Mucosa of stomach (tissue), 1 donor: ENCODE measurements around the gene STX1A.
"Not testable (repeated sequence)": the region's sequence is repeated elsewhere in the genome, so short reads cannot be mapped to it uniquely, and the experiment has no call there.

Source experiments
- H3K27me3 ChIP-seq: one replicate; pipeline ENCODE4 v1.7.0; 2013; ENCODE audit warnings: mild to moderate bottlenecking, low read length; ENCODE audit not compliant: control insufficient read depth, insufficient read depth
- H3K36me3 ChIP-seq: one replicate; pipeline ENCODE4 v1.7.0; 2013; ENCODE audit warnings: low read length; ENCODE audit not compliant: control insufficient read depth, insufficient read depth
- H3K4me1 ChIP-seq: one replicate; pipeline ENCODE4 v1.7.0; 2013; ENCODE audit warnings: mild to moderate bottlenecking, low read length; ENCODE audit not compliant: control insufficient read depth, insufficient read depth
- H3K4me3 ChIP-seq: one replicate; pipeline ENCODE4 v1.7.0; 2013; ENCODE audit warnings: low read length
- H3K9ac ChIP-seq: one replicate; pipeline ENCODE4 v1.7.0; 2013; ENCODE audit warnings: mild to moderate bottlenecking, low read length, moderate library complexity
- H3K9me3 ChIP-seq: one replicate; pipeline ENCODE4 v1.7.0; 2013; ENCODE audit warnings: mild to moderate bottlenecking, low read length, moderate library complexity; ENCODE audit not compliant: control insufficient read depth
- donor health status: Pancreatic carcinoma.

The STX1A gene

DNA sequence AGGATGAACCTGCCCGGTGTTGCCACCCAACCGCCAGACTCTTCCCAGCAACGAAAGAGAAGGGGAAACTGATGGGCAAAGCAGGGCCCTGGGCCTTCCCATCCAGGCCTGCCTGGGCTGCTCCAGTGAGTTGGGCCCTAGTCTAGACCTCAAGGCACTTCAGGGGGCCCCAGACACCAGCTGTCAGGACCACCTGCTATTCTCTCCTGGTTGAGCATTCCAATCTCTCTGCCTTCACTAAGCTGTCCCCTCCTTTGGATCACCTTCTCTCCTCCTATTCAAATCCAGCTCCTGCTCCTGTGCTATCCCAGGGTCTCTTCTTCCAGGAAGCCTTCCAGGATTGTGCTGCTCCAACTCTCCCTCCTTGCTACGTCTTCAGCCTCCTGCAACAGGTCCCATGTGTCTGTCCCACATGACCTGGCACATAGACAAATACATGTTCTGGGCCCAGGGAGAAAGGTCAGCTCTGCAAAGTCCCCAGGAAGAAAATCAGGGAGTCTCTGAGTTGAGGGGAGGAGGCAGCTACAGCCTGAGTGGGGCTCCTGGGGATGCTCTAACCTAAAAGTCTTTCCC is 3.1 kb downstream of the STX1A start:
- Histone ChIP-seq H3K27me3 (no peaks in the 10 kb centered on the region), H3K36me3 (no peaks in the 10 kb centered on the region), H3K4me3 (no peak overlapping the region), H3K4me1 (peaks cover 44% of the 10 kb centered on the region), H3K9ac (peak overlapping the region; percentile 10), H3K9me3 (no peaks in the 10 kb centered on the region)

DNA sequence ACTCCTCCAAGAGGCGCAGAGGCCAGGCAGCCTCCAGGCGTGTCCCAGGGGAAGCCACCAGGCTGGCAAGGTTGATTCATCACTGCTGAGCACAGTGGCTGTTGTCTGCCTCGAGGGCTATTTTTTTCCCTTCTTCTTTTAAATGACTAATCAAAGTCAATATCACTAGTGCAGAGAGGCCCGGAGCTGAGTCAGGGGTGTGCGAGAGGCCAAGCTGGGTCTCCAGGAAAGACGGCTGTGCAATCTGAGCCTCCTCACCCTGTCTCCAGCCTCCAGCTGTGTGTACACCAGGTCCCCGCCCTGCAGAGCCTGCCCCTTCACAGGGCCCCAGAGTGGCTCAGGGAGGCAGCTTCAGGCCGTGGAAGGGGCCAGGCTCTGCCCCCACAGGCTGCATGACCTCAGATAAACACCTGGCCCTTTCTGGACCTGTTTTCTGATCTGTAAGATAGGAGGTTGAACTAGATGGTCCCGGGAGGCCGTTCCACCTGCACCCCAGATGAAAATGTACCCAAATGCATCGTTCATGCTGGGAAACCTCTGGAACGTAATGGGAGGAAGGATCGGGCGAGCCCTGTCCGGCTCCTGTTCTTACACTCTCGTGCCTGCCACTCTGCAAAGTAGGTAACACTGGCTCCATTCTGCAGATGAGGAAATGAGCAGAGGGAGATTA is 3.7 kb downstream of the STX1A start:
- Histone ChIP-seq H3K36me3 (no peaks in the 10 kb centered on the region), H3K9ac (peak overlapping the region; percentile 39), H3K4me3 (no peak overlapping the region), H3K27me3 (no peaks in the 10 kb centered on the region), H3K9me3 (no peaks in the 10 kb centered on the region), H3K4me1 (peaks cover 40% of the 10 kb centered on the region)

- not testable (repeated sequence) for H3K36me3 ChIP-seq, H3K27me3 ChIP-seq, H3K9me3 ChIP-seq, H3K4me3 ChIP-seq, H3K9ac ChIP-seq
- H3K4me1 ChIP-seq = peaks cover 34% of the 10 kb centered on the region
These were observed 6.2 kb downstream of the STX1A start for GRCh38 chr7:73713319-73713718.

- H3K36me3 ChIP-seq = no peaks in the 10 kb centered on the region
- H3K27me3 ChIP-seq = no peaks in the 10 kb centered on the region
- peaks cover 29% of the 10 kb centered on the region for H3K4me1 ChIP-seq
- no peak overlapping the region for H3K9ac ChIP-seq
- H3K4me3 ChIP-seq = no peak overlapping the region
- no peaks in the 10 kb centered on the region for H3K9me3 ChIP-seq
These were observed 6.7 kb downstream of the STX1A start for GRCh38 chr7:73712773-73713172.

- Histone ChIP-seq H3K4me3 (no peak overlapping the region), H3K27me3 (no peaks in the 10 kb centered on the region), H3K9me3 (no peaks in the 10 kb centered on the region), H3K4me1 (peaks cover 35% of the 10 kb centered on the region), H3K36me3 (no peaks in the 10 kb centered on the region), H3K9ac (no peak overlapping the region)
These were observed 10.4 kb downstream of the STX1A start for GRCh38 chr7:73708961-73709549.

- no peak overlapping the region for H3K4me3 ChIP-seq
- H3K4me1 ChIP-seq = peaks cover 40% of the 10 kb centered on the region
- no peaks in the 10 kb centered on the region for H3K9me3 ChIP-seq
- no peaks in the 10 kb centered on the region for H3K27me3 ChIP-seq
- no peaks in the 10 kb centered on the region for H3K36me3 ChIP-seq
- H3K9ac ChIP-seq = peak overlapping the region; percentile 60
These were observed 12.3 kb downstream of the STX1A start for GRCh38 chr7:73707045-73707631.

GRCh38 chr7:73706126-73707044 is 13.1 kb downstream of the STX1A start:
- Histone ChIP-seq H3K9me3 (no peaks in the 10 kb centered on the region), H3K9ac (peak overlapping the region; percentile 60), H3K27me3 (no peaks in the 10 kb centered on the region), H3K4me3 (no peak overlapping the region), H3K36me3 (no peaks in the 10 kb centered on the region), H3K4me1 (peaks cover 40% of the 10 kb centered on the region)

- H3K4me1 ChIP-seq = peaks cover 40% of the 10 kb centered on the region
- peak overlapping the region; percentile 38 for H3K9ac ChIP-seq
- no peaks in the 10 kb centered on the region for H3K36me3 ChIP-seq
- no peak overlapping the region for H3K4me3 ChIP-seq
- H3K27me3 ChIP-seq = no peaks in the 10 kb centered on the region
- H3K9me3 ChIP-seq = no peaks in the 10 kb centered on the region
These were observed 13.9 kb downstream of the STX1A start for GRCh38 chr7:73705551-73705920.

DNA sequence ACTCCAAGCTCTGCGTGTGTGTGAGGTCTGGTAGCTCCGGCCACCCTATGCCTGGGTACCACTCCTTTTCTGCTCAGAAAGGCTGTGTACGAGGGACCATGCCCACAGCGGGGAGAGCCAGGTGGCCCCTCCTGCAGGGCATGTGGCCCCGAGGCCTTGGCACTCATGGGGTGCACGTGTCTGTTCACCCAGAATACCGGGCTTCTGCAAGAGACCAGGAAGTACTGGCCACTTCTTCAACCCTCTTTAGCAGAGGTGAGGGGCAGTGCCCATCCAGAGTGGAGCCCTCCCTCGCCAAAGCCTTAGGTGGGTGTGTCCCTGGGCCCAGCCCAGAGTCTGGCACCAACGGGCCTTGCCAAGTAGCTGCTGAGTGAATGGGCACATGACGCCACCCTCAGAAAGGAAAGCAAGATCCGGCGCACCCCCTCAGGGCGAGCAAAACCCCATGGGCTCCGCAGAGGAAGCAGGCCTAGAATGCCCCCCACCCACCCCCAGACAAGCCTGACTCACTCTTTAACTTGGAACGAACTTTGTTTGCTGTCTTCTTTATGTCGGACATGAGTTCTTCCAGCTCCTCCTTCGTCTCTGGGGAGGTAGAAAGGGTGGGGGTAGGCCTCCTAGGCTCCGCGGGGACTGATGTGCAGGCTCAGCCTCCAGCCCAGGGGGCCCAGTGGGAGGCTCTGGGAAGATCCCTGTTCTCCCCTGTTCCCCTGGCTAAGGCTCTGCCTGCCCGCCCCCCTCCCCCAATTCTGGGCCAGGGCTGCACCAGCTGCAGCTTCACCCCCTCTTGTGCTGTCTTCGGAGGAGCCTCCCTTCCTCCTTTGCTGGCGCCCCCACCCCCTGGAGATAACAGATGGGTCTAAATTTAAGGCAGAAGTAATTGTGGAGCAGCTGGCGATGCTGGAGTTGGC is 14.6 kb downstream of the STX1A start:
- Histone ChIP-seq H3K9me3 (no peaks in the 10 kb centered on the region), H3K9ac (peak overlapping the region; percentile 54), H3K36me3 (peaks cover under 1% of the 10 kb centered on the region), H3K4me1 (peaks cover 40% of the 10 kb centered on the region), H3K27me3 (no peaks in the 10 kb centered on the region), H3K4me3 (peak overlapping the region; percentile 41)

GRCh38 chr7:73703757-73704639 is 15.5 kb downstream of the STX1A start:
- Histone ChIP-seq H3K36me3 (peaks cover 6% of the 10 kb centered on the region), H3K9me3 (no peaks in the 10 kb centered on the region), H3K4me3 (peak overlapping the region; percentile 41), H3K4me1 (peaks cover 44% of the 10 kb centered on the region), H3K9ac (no peak overlapping the region), H3K27me3 (no peaks in the 10 kb centered on the region)
